MCF 10A (cell line): ENCODE data around the gene PGLYRP2. TPM values are rescaled to one million over a fixed set of nuclear protein-coding genes. Genes with fewer than 3 reads are reported as not detected.
"Not testable (repeated sequence)": the region's sequence is repeated elsewhere in the genome, so short reads cannot be mapped to it uniquely, and the experiment has no call there.

Experiments used
- BruUV-seq: library from RNA; stranded (reverse); fragments of 400-500 nt; replicated peaks from 2 replicates; lab custom pipeline; 2021; lab: Mats Ljungman, UMichigan
- CTCF ChIA-PET: fragments of 300-600 bp; sonication (Branson Sonifier 250); formaldehyde crosslinking; extraction: SDS; loops from one replicate; lab custom pipeline; 2021; ENCODE audit warnings: antibody characterized with exemption, inconsistent platforms; lab: Yijun Ruan, JAX
- POLR2A ChIA-PET: fragments of 300-600, 350-650 bp; sonication (Branson Sonifier 250); formaldehyde crosslinking; extraction: SDS; loops from one replicate; lab custom pipeline; 2020; ENCODE audit warnings: antibody characterized with exemption, inconsistent platforms; lab: Yijun Ruan, JAX
- DNase-seq: peaks from one replicate; pipeline ENCODE4 v3.0.0-alpha.2; 2018; ENCODE audit not compliant: unreplicated experiment
- H3K27ac Mint-ChIP-seq: one replicate; pipeline ENCODE4 v1.8.0; 2022; ENCODE audit warnings: mild to moderate bottlenecking, low read depth, mixed read lengths; ENCODE audit not compliant: unreplicated experiment
- H3K27me3 Mint-ChIP-seq: one replicate; pipeline ENCODE4 v1.8.0; 2022; ENCODE audit warnings: mixed read lengths; ENCODE audit not compliant: insufficient read depth, unreplicated experiment
- H3K36me3 Mint-ChIP-seq: one replicate; pipeline ENCODE4 v1.8.0; 2022; ENCODE audit warnings: mild to moderate bottlenecking, moderate library complexity, mixed read lengths; ENCODE audit not compliant: insufficient read depth, unreplicated experiment
- H3K4me1 Mint-ChIP-seq: one replicate; pipeline ENCODE4 v1.8.0; 2022; ENCODE audit warnings: mixed read lengths; ENCODE audit not compliant: insufficient read depth, unreplicated experiment
- H3K4me3 Mint-ChIP-seq: one replicate; pipeline ENCODE4 v1.8.0; 2022; ENCODE audit warnings: mild to moderate bottlenecking, moderate library complexity, mixed read lengths; ENCODE audit not compliant: unreplicated experiment
- H3K9me3 Mint-ChIP-seq: one replicate; pipeline ENCODE4 v1.8.0; 2022; ENCODE audit warnings: mixed read lengths; ENCODE audit not compliant: unreplicated experiment
- intact Hi-C: fragments of 100-400 bp; cut with micrococcal nuclease; formaldehyde crosslinking; loops from 2 replicates; pipeline ENCODE4 v1.14.1; 2022
- total RNA-seq: library from RNA; stranded (reverse); gene quantifications from 2 replicates; pipeline ENCODE4 v1.2.3, GENCODE V29; 2022
- TF ChIP-seq, protein P1 (sequence below): fragments of 200-600 bp; IDR thresholded peaks from one replicate; pipeline ENCODE4 v1.8.0; 2022; ENCODE audit warnings: antibody characterized with exemption, mild to moderate bottlenecking; ENCODE audit not compliant: unreplicated experiment

Gene PGLYRP2
- total RNA-seq, 1 experiment from 2014 or later: not detected

- Mint-ChIP-seq H3K27ac (no peak overlapping the region), H3K9me3 (peaks cover 7% of the 10 kb centered on the region)
- CTCF ChIA-PET: no interaction called here
These were observed 37.1 kb upstream of the PGLYRP2 start for GRCh38 chr19:15516363-15516762.

GRCh38 chr19:15515227-15515625 is 35.9 kb upstream of the PGLYRP2 start:
- H3K9me3 Mint-ChIP-seq, BruUV-seq: not testable (repeated sequence)

More at GRCh38 chr19:15516363-15516762, 37.1 kb upstream of the PGLYRP2 start:
- TF ChIP-seq, protein P1, sequence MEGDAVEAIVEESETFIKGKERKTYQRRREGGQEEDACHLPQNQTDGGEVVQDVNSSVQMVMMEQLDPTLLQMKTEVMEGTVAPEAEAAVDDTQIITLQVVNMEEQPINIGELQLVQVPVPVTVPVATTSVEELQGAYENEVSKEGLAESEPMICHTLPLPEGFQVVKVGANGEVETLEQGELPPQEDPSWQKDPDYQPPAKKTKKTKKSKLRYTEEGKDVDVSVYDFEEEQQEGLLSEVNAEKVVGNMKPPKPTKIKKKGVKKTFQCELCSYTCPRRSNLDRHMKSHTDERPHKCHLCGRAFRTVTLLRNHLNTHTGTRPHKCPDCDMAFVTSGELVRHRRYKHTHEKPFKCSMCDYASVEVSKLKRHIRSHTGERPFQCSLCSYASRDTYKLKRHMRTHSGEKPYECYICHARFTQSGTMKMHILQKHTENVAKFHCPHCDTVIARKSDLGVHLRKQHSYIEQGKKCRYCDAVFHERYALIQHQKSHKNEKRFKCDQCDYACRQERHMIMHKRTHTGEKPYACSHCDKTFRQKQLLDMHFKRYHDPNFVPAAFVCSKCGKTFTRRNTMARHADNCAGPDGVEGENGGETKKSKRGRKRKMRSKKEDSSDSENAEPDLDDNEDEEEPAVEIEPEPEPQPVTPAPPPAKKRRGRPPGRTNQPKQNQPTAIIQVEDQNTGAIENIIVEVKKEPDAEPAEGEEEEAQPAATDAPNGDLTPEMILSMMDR: no peak
- intact Hi-C loops: no loop called here
- Mint-ChIP-seq H3K27me3 (no peaks in the 10 kb centered on the region), H3K4me3 (no peak overlapping the region), H3K4me1 (no peaks in the 10 kb centered on the region), H3K36me3 (no peaks in the 10 kb centered on the region)
- POLR2A ChIA-PET: no interaction called here
- no TSS peak for BruUV-seq
- DNase-seq: no peak

GRCh38 chr19:15511671-15512424 is 32.5 kb upstream of the PGLYRP2 start:
- DNase-seq: no peak
- no TSS peak for BruUV-seq
- no peak overlapping the region for H3K4me3 Mint-ChIP-seq
- POLR2A ChIA-PET: no interaction called here
- TF ChIP-seq, protein P1: no peak
- no peaks in the 10 kb centered on the region for H3K9me3 Mint-ChIP-seq
- H3K36me3 Mint-ChIP-seq: no peaks in the 10 kb centered on the region
- CTCF ChIA-PET: interaction anchor here (0.7 to 1.6 kb wide), 2 partner anchors 45 to 1639 kb away, joined by 3 read pairs; no protein-coding TSS in a partner anchor
- peaks cover 24% of the 10 kb centered on the region for H3K27me3 Mint-ChIP-seq
- intact Hi-C loops: no loop called here
- H3K27ac Mint-ChIP-seq: no peak overlapping the region
- no peaks in the 10 kb centered on the region for H3K4me1 Mint-ChIP-seq

More at GRCh38 chr19:15515227-15515625, 35.9 kb upstream of the PGLYRP2 start:
- H3K27me3 Mint-ChIP-seq, H3K4me3 Mint-ChIP-seq, POLR2A ChIA-PET, H3K27ac Mint-ChIP-seq, H3K36me3 Mint-ChIP-seq, DNase-seq, H3K4me1 Mint-ChIP-seq, intact Hi-C loops: not testable (repeated sequence)
- CTCF ChIA-PET: interaction anchor here (0.7 kb wide), 1 partner anchor 398 kb away, joined by 3 read pairs; no protein-coding TSS in a partner anchor

- no peaks in the 10 kb centered on the region for H3K4me1 Mint-ChIP-seq
- no peaks in the 10 kb centered on the region for H3K36me3 Mint-ChIP-seq
- H3K4me3 Mint-ChIP-seq: no peak within 1 kb of the TSS
- peaks cover 7% of the 10 kb centered on the region for H3K9me3 Mint-ChIP-seq
- TF ChIP-seq, protein P1: no peak
- H3K27ac Mint-ChIP-seq: no peak within 1 kb of the TSS
- POLR2A ChIA-PET: no interaction called here
- CTCF ChIA-PET: no interaction called here
- intact Hi-C loops: no loop called here
- BruUV-seq: no TSS peak
- DNase-seq: no peak
- peaks cover 24% of the 10 kb centered on the region for H3K27me3 Mint-ChIP-seq
These were observed 28.9 kb upstream of the PGLYRP2 start, which contains the start of gene CYP4F22 for GRCh38 chr19:15508035-15508710. Gene CYP4F22, plus strand, starts transcription at chr19:15508525. Its CDS starts 16,812 bp downstream, at chr19:15525337.
